Measurements from ENCODE around the gene UHMK1.

UHMK1 gene

GRCh38 chr1:162550925-162551324 is 53.3 kb downstream of the UHMK1 start:
- no peak for DNase-seq (ENCODE audit: low spot score)
- no peak for TF ChIP-seq CTCF (IDR thresholded peaks at IDR 0.05; ENCODE audit: extremely low read depth, insufficient read depth, missing control alignments)
- in situ Hi-C loops (cut with MboI; ENCODE audit: low pct_unique_long_range_greater_than_20kb, low sequenced_read_pairs, unreplicated experiment) = no loop called here

GRCh38 chr1:162551969-162552683 is 54.5 kb downstream of the UHMK1 start:
- no peak for DNase-seq (ENCODE audit: low spot score)
- no peak for TF ChIP-seq CTCF (IDR thresholded peaks at IDR 0.05; ENCODE audit: extremely low read depth, insufficient read depth, missing control alignments)
- in situ Hi-C loops (cut with MboI; ENCODE audit: low pct_unique_long_range_greater_than_20kb, low sequenced_read_pairs, unreplicated experiment) = no loop called here

- no peak for TF ChIP-seq CTCF (IDR thresholded peaks at IDR 0.05; ENCODE audit: extremely low read depth, insufficient read depth, missing control alignments)
- no peak for DNase-seq (ENCODE audit: low spot score)
- in situ Hi-C loops (cut with MboI; ENCODE audit: low pct_unique_long_range_greater_than_20kb, low sequenced_read_pairs, unreplicated experiment) = no loop called here
Measured at GRCh38 chr1:162552684-162553252, 55.1 kb downstream of the UHMK1 start.

GRCh38 chr1:162554258-162554657 is 56.6 kb downstream of the UHMK1 start:
- in situ Hi-C loops (cut with MboI; ENCODE audit: low pct_unique_long_range_greater_than_20kb, low sequenced_read_pairs, unreplicated experiment) = no loop called here
- DNase-seq (ENCODE audit: low spot score) = no peak
- no peak for TF ChIP-seq CTCF (IDR thresholded peaks at IDR 0.05; ENCODE audit: extremely low read depth, insufficient read depth, missing control alignments)

GRCh38 chr1:162557536-162557935 is 59.9 kb downstream of the UHMK1 start:
- TF ChIP-seq CTCF (IDR thresholded peaks at IDR 0.05; ENCODE audit: extremely low read depth, insufficient read depth, missing control alignments) = no peak
- DNase-seq (ENCODE audit: low spot score) = no peak
- in situ Hi-C loops (cut with MboI; ENCODE audit: low pct_unique_long_range_greater_than_20kb, low sequenced_read_pairs, unreplicated experiment) = no loop called here

GRCh38 chr1:162560303-162561036 is 62.9 kb downstream of the UHMK1 start:
- in situ Hi-C loops (cut with MboI; ENCODE audit: low pct_unique_long_range_greater_than_20kb, low sequenced_read_pairs, unreplicated experiment) = no loop called here
- no peak for TF ChIP-seq CTCF (IDR thresholded peaks at IDR 0.05; ENCODE audit: extremely low read depth, insufficient read depth, missing control alignments)
- no peak for DNase-seq (ENCODE audit: low spot score)
